Measurements from ENCODE around the gene ADAM22. TPM values are rescaled to one million over a fixed set of nuclear protein-coding genes. Genes with fewer than 3 reads are reported as not detected.

Gene ADAM22
- total and polyA plus RNA-seq, 10 of the 15 experiments (the other 5 are each of a cell fraction or from before 2014, with no cell fraction given) = 1.4 to 24.5 (median 7.6) TPM

GRCh38 chr7:88150033-88150432 is 216.0 kb downstream of the ADAM22 start:
- no peak for TF ChIP-seq E4F1 (IDR thresholded peaks at IDR 0.05; ENCODE audit: borderline replicate concordance, partially characterized antibody)

GRCh38 chr7:88151119-88151790 is 217.2 kb downstream of the ADAM22 start:
- Histone ChIP-seq H3K4me1 (ENCODE audit: control insufficient read depth, insufficient read depth, low read length) (no peaks in the 10 kb centered on the region), H3K27me3 (replicated peaks in 1 of 2; ENCODE audit: control insufficient read depth in 2 of 2, insufficient read depth in 2 of 2, low read length in 1 of 2) (no peaks in the 10 kb centered on the region), H3K4me3 (no peak overlapping the region), H3K79me2 (ENCODE audit: control insufficient read depth, insufficient read depth, low read length) (no peaks in the 10 kb centered on the region), H3K36me3 (ENCODE audit: control insufficient read depth in 2 of 2, insufficient read depth in 2 of 2, low read length in 1 of 2) (peaks cover 0 to 5% of the 10 kb centered on the region in 2 experiments; a peak in 2 of 4 replicates), H3K27ac (ENCODE audit: control insufficient read depth, insufficient read depth) (no peak overlapping the region), H4K20me1 (ENCODE audit: control insufficient read depth, insufficient read depth) (no peaks in the 10 kb centered on the region), H3K9me3 (replicated peaks; ENCODE audit: control insufficient read depth, insufficient read depth, low read length) (no peaks in the 10 kb centered on the region), H2AFZ (ENCODE audit: control insufficient read depth, low read depth, low read length) (no peak overlapping the region), H3K4me2 (ENCODE audit: control insufficient read depth, insufficient read depth) (no peak overlapping the region), H3K9ac (ENCODE audit: control insufficient read depth, insufficient read depth, low read length) (no peak overlapping the region)
- in situ Hi-C loops (cut with MboI) (no loop called here), intact Hi-C loops (cut with micrococcal nuclease; ENCODE audit: unreplicated experiment) (no loop called here)
- ATAC-seq (no peak), DNase-seq (ENCODE audit: low read depth, low spot score) (no peak), FAIRE-seq (no peak)
- ChIA-PET SMC1A (ENCODE audit: uncharacterized antibody, unreplicated experiment) (interaction anchor here (2.0 kb wide), 1 partner anchor 39 kb away, joined by 7 read pairs; no protein-coding TSS in a partner anchor), POLR2A (no interaction called here), CTCF (interaction anchor here (1.6 kb wide), 1 partner anchor 18 kb away, joined by 5 read pairs; no protein-coding TSS in a partner anchor), RAD21 (ENCODE audit: unreplicated experiment) (no interaction called here)
- no TSS peak for BruUV-seq (replicated peaks)
- 83% methylated on average over 7 of the region's 7 CpGs for WGBS (ENCODE audit: insufficient coverage, insufficient replicate concordance, low lambda C conversion rate, missing lambda C conversion rate)
- TF ChIP-seq MTA2 (IDR thresholded peaks at IDR 0.05; ENCODE audit: low read depth) (no peak), POU2F2 (IDR thresholded peaks at IDR 0.05; ENCODE audit: borderline replicate concordance, low read depth, low read length) (no peak), NR2C2 (IDR thresholded peaks at IDR 0.05; ENCODE audit: borderline replicate concordance, control insufficient read depth, insufficient read length, low read depth) (no peak), SIN3A (IDR thresholded peaks at IDR 0.05; ENCODE audit: low read depth, low read length) (no peak), ZBED1 (IDR thresholded peaks at IDR 0.05; ENCODE audit: borderline replicate concordance) (no peak), MTA3 (IDR thresholded peaks at IDR 0.05; ENCODE audit: borderline replicate concordance, low read length) (no peak)

More at GRCh38 chr7:88150033-88150432, 216.0 kb downstream of the ADAM22 start:
- H3K79me2 ChIP-seq (ENCODE audit: control insufficient read depth, insufficient read depth, low read length) = no peaks in the 10 kb centered on the region
- in situ Hi-C loops (cut with MboI) (no loop called here), intact Hi-C loops (cut with micrococcal nuclease; ENCODE audit: unreplicated experiment) (no loop called here)
- no peaks in the 10 kb centered on the region for H3K4me1 ChIP-seq (ENCODE audit: control insufficient read depth, insufficient read depth, low read length)
- DNase-seq (ENCODE audit: low read depth, low spot score) = no peak
- H2AFZ ChIP-seq (ENCODE audit: control insufficient read depth, low read depth, low read length) = no peak overlapping the region
- ChIA-PET CTCF (interaction anchor here (1.5 kb wide), 1 partner anchor 20 kb away, joined by 3 read pairs; no protein-coding TSS in a partner anchor), SMC1A (ENCODE audit: uncharacterized antibody, unreplicated experiment) (interaction anchor here (1.0 kb wide), 1 partner anchor 14 kb away, joined by 3 read pairs; no protein-coding TSS in a partner anchor), RAD21 (ENCODE audit: unreplicated experiment) (no interaction called here), POLR2A (no interaction called here)
- BruUV-seq (replicated peaks) = no TSS peak
- H3K9ac ChIP-seq (ENCODE audit: control insufficient read depth, insufficient read depth, low read length) = no peak overlapping the region
- no peak for ATAC-seq
- H3K9me3 ChIP-seq (replicated peaks; ENCODE audit: control insufficient read depth, insufficient read depth, low read length) = no peaks in the 10 kb centered on the region
- 94% methylated on average over 4 of the region's 4 CpGs for WGBS (ENCODE audit: insufficient coverage, insufficient replicate concordance, low lambda C conversion rate, missing lambda C conversion rate)
- no peaks in the 10 kb centered on the region for H3K27me3 ChIP-seq (replicated peaks in 1 of 2; ENCODE audit: control insufficient read depth in 2 of 2, insufficient read depth in 2 of 2, low read length in 1 of 2)
- H3K36me3 ChIP-seq (ENCODE audit: control insufficient read depth in 2 of 2, insufficient read depth in 2 of 2, low read length in 1 of 2) = peaks cover 0 to 5% of the 10 kb centered on the region in 2 experiments; a peak in 2 of 4 replicates
- H3K4me3 ChIP-seq = no peak overlapping the region
- H3K27ac ChIP-seq (ENCODE audit: control insufficient read depth, insufficient read depth) = no peak overlapping the region
- FAIRE-seq = peak; percentile 49
- no peak overlapping the region for H3K4me2 ChIP-seq (ENCODE audit: control insufficient read depth, insufficient read depth)
- H4K20me1 ChIP-seq (ENCODE audit: control insufficient read depth, insufficient read depth) = no peaks in the 10 kb centered on the region

Measured in GM12878 (cell line).